Breast epithelium (tissue), 4 donors: ENCODE results near the gene SRPRB. TPM values are rescaled to one million over a fixed set of nuclear protein-coding genes. Genes with fewer than 3 reads are reported as not detected.

Experiments used
- DNase-seq, 2 donors: peaks; one replicate each; pipeline ENCODE4 v3.0.0-alpha.2; 2019; ENCODE audit warnings: low spot score in 2 of 2
- H3K27ac ChIP-seq, 2 donors: fragments of 200-600 bp; sonication (generic) in 1 of 2; one replicate each; pipeline ENCODE4 v1.5.1; 2016 to 2019; ENCODE audit warnings: mild to moderate bottlenecking in 1 of 2
- H3K27me3 ChIP-seq, 2 donors: fragments of 200-600 bp; sonication (generic) in 1 of 2; one replicate each; pipeline versions ENCODE4 v1.5.1 to v1.6.0; 2017 to 2019; ENCODE audit warnings: control low read depth in 1 of 2, mild to moderate bottlenecking in 1 of 2
- H3K36me3 ChIP-seq: fragments of 200-600 bp; one replicate; pipeline ENCODE4 v1.5.1; 2019
- H3K4me1 ChIP-seq, 2 donors: fragments of 200-600 bp; sonication (generic); one replicate each; pipeline ENCODE4 v1.5.1; 2016 to 2019; ENCODE audit warnings: control low read depth in 1 of 2
- H3K4me3 ChIP-seq, 3 donors: fragments of 200-600 bp; sonication (generic); 1 replicate in 2 of 3; 2 replicates in 1 of 3; pipeline ENCODE4 v1.5.1; 2016 to 2019; ENCODE audit warnings: mild to moderate bottlenecking in 3 of 3, moderate library complexity in 2 of 3
- H3K9me3 ChIP-seq, 2 donors: fragments of 200-600 bp; sonication (generic) in 1 of 2; one replicate each; pipeline ENCODE4 v1.5.1; 2016 to 2019; ENCODE audit warnings: control low read depth in 1 of 2
- CTCF ChIP-seq, 3 donors: fragments of 450-650 bp; IDR thresholded peaks; one replicate each; pipeline ENCODE4 v1.5.1; 2016 to 2017; ENCODE audit warnings: antibody characterized with exemption in 3 of 3, mild to moderate bottlenecking in 3 of 3, moderate library complexity in 3 of 3
- POLR2A ChIP-seq: fragments of 450-650 bp; IDR thresholded peaks from one replicate; pipeline ENCODE4 v1.6.1; 2016; ENCODE audit warnings: antibody characterized with exemption, mild to moderate bottlenecking, moderate library complexity
- POLR2AphosphoS5 ChIP-seq, 3 donors: sonication (generic); formaldehyde crosslinking; IDR thresholded peaks; one replicate each; pipeline ENCODE4 v1.6.1; 2017; ENCODE audit warnings: antibody characterized with exemption in 3 of 3
- intact Hi-C: fragments of 100-400 bp; cut with DNase I; formaldehyde crosslinking; loops from one replicate; pipeline ENCODE4 v1.15.1; 2023; ENCODE audit warnings: low total_unique reads
- total RNA-seq, 3 donors: library from RNA; depleted of rRNA; stranded (reverse); fragments of >200 nt; gene quantifications; one replicate each; pipeline ENCODE4 v1.1.0, GENCODE V29; 2016

Gene SRPRB
- total RNA-seq, 3 donors from 2014 or later = 17.1 to 35.1 (median 28.4) TPM

GRCh38 chr3:133836497-133837158 is 31.0 kb downstream of the SRPRB start:
- Histone ChIP-seq H3K27me3 (no peaks in the 10 kb centered on the region), H3K4me3 (no peak overlapping the region), H3K36me3 (no peaks in the 10 kb centered on the region), H3K9me3 (no peaks in the 10 kb centered on the region), H3K4me1 (no peaks in the 10 kb centered on the region), H3K27ac (no peak overlapping the region)
- no peak for DNase-seq
- TF ChIP-seq POLR2AphosphoS5 (IDR thresholded peaks at IDR 0.05) = no peak
- TF ChIP-seq CTCF (IDR thresholded peaks at IDR 0.05) = no peak
- TF ChIP-seq POLR2A = no peak
- intact Hi-C loops = no loop called here

GRCh38 chr3:133837487-133838295 is 32.1 kb downstream of the SRPRB start:
- intact Hi-C loops = no loop called here
- DNase-seq = no peak
- H3K4me1 ChIP-seq = no peaks in the 10 kb centered on the region
- no peaks in the 10 kb centered on the region for H3K9me3 ChIP-seq
- H3K27me3 ChIP-seq = no peaks in the 10 kb centered on the region
- no peaks in the 10 kb centered on the region for H3K36me3 ChIP-seq
- H3K4me3 ChIP-seq = no peak overlapping the region
- no peak for TF ChIP-seq POLR2AphosphoS5 (IDR thresholded peaks at IDR 0.05)
- TF ChIP-seq CTCF (IDR thresholded peaks at IDR 0.05) = no peak
- TF ChIP-seq POLR2A = no peak
- H3K27ac ChIP-seq = no peak overlapping the region

DNA sequence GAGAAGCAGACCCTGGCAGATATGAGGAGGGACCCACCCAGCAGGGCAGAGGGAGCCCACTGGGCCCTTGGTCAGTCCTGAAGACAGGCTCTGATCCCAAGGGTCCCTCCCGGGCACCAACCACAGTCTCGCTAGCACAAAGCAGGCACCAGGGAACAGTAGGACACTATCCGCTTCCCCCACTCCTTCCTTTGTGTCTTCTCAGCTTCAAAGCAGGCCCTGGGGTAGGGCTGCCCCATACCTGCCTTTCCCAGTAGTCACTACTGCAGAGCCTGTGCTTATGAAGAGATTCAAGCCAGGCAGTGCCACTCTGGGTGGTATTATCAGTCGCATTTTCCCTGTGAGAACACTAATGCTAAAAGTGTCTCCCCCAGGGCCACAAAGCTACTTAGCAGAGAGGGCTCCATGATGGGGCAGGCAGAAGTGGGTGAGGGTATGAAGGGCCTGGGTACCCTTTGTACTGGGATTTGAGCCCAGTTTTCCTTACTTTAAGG is 32.7 kb downstream of the SRPRB start:
- intact Hi-C loops = no loop called here
- H3K4me3 ChIP-seq = no peak overlapping the region
- no peaks in the 10 kb centered on the region for H3K9me3 ChIP-seq
- H3K4me1 ChIP-seq = no peaks in the 10 kb centered on the region
- no peaks in the 10 kb centered on the region for H3K27me3 ChIP-seq
- no peak for TF ChIP-seq POLR2AphosphoS5 (IDR thresholded peaks at IDR 0.05)
- TF ChIP-seq CTCF (IDR thresholded peaks at IDR 0.05) = no peak
- no peak for TF ChIP-seq POLR2A
- H3K27ac ChIP-seq = no peak overlapping the region
- DNase-seq = no peak
- no peaks in the 10 kb centered on the region for H3K36me3 ChIP-seq

- no peak for DNase-seq
- intact Hi-C loops = no loop called here
- Histone ChIP-seq H3K9me3 (no peaks in the 10 kb centered on the region), H3K27me3 (no peaks in the 10 kb centered on the region), H3K4me3 (no peak overlapping the region), H3K27ac (no peak overlapping the region), H3K4me1 (no peaks in the 10 kb centered on the region), H3K36me3 (no peaks in the 10 kb centered on the region)
- TF ChIP-seq CTCF (IDR thresholded peaks at IDR 0.05) (no peak), POLR2A (no peak), POLR2AphosphoS5 (IDR thresholded peaks at IDR 0.05) (no peak)
Observed at GRCh38 chr3:133838916-133839800, 33.5 kb downstream of the SRPRB start.
